WI38 (cell line): ENCODE results near the gene PCDHA4.
"Not testable (repeated sequence)": the region's sequence is repeated elsewhere in the genome, so short reads cannot be mapped to it uniquely, and the experiment has no call there.

Experiments used
- H3K4me3 ChIP-seq: 2 replicates; pipeline ENCODE4 v1.5.1; 2011; ENCODE audit warnings: low read depth, mild to moderate bottlenecking, control low read depth, low read length
- CTCF ChIP-seq: IDR thresholded peaks from 2 replicates; pipeline ENCODE4 v1.5.1; 2012; ENCODE audit warnings: low read depth, mild to moderate bottlenecking, control low read depth, low read length

Gene PCDHA4

GRCh38 chr5:140806834-140807775, at the start of gene PCDHA4:
PCDHA4 (plus strand) TSS chr5:140807068.
- H3K4me3 ChIP-seq: no peak within 1 kb of the TSS
- peak; percentile 25; the same call in 1 of the 2 replicates for TF ChIP-seq CTCF

- TF ChIP-seq CTCF: no peak
Measured at GRCh38 chr5:140764177-140764973, 42.5 kb upstream of the PCDHA4 start.

GRCh38 chr5:140767444-140767843, 39.4 kb upstream of the PCDHA4 start:
- no peak for TF ChIP-seq CTCF
- H3K4me3 ChIP-seq: no peak overlapping the region

More at GRCh38 chr5:140764177-140764973, 42.5 kb upstream of the PCDHA4 start:
- H3K4me3 ChIP-seq: no peak overlapping the region

GRCh38 chr5:140780512-140780911, 26.4 kb upstream of the PCDHA4 start:
- H3K4me3 ChIP-seq: no peak overlapping the region
- TF ChIP-seq CTCF: no peak

GRCh38 chr5:140785905-140786686, 20.8 kb upstream of the PCDHA4 start, which contains the start of gene PCDHA1:
PCDHA1 (plus strand) TSS chr5:140786140.
- H3K4me3 ChIP-seq: no peak within 1 kb of the TSS
- no peak for TF ChIP-seq CTCF

- not testable (repeated sequence) for H3K4me3 ChIP-seq
Measured at GRCh38 chr5:140787422-140787821, 19.4 kb upstream of the PCDHA4 start.

GRCh38 chr5:140787849-140788504, 18.9 kb upstream of the PCDHA4 start:
- H3K4me3 ChIP-seq: not testable (repeated sequence)
